Heart left ventricle (tissue), 16 donors: ENCODE measurements around the gene MICAL3. TPM values are rescaled to one million over a fixed set of nuclear protein-coding genes. Genes with fewer than 3 reads are reported as not detected.

ENCODE experiments used
- ATAC-seq, 4 donors: fragments of 200-7000 bp; cut with Tn5 transposase; one replicate each; pipeline ENCODE4 v1.9.1; 2020 to 2022; ENCODE audit warnings: moderate library complexity in 4 of 4, mild to moderate bottlenecking in 3 of 4, moderate number of reproducible peaks in 1 of 4
- DNase-seq, 5 donors: peaks; one replicate each; pipeline ENCODE4 v3.0.0-alpha.2; 2020
- H3K27ac ChIP-seq, 12 donors: fragments of 200-600 bp; sonication (generic) in 4 of 12; one replicate each; pipeline versions ENCODE4 v1.5.0 to v1.8.0; 2016 to 2022; ENCODE audit warnings: mild to moderate bottlenecking in 2 of 12
- H3K27me3 ChIP-seq, 9 donors: fragments of 200-600 bp; sonication (generic) in 2 of 9; one replicate each; pipeline versions ENCODE4 v1.5.1 to v1.8.0; 2016 to 2022; ENCODE audit warnings: mild to moderate bottlenecking in 3 of 9
- H3K36me3 ChIP-seq, 9 donors: fragments of 200-600 bp; sonication (generic) in 2 of 9; one replicate each; pipeline versions ENCODE4 v1.5.0 to v1.8.0; 2018 to 2022; ENCODE audit warnings: mild to moderate bottlenecking in 2 of 9
- H3K4me1 ChIP-seq, 12 donors: fragments of 200-600 bp; sonication (generic) in 4 of 12; one replicate each; pipeline versions ENCODE4 v1.5.0 to v1.8.0; 2016 to 2022; ENCODE audit warnings: mild to moderate bottlenecking in 3 of 12
- H3K4me3 ChIP-seq, 12 donors: fragments of 200-600 bp; sonication (generic) in 4 of 12; one replicate each; pipeline versions ENCODE4 v1.5.0 to v1.8.0; 2017 to 2022; ENCODE audit warnings: mild to moderate bottlenecking in 9 of 12, moderate library complexity in 4 of 12
- H3K9me3 ChIP-seq, 12 donors: fragments of 200-600 bp; sonication (generic) in 4 of 12; one replicate each; pipeline versions ENCODE4 v1.5.0 to v1.8.0; 2016 to 2022; ENCODE audit warnings: mild to moderate bottlenecking in 1 of 12
- CTCF ChIP-seq, 12 donors: fragments of 200-600 bp; sonication (generic) in 4 of 12; IDR thresholded peaks; one replicate each; pipeline versions ENCODE4 v1.5.0 to v1.8.0; 2018 to 2022; ENCODE audit warnings: antibody characterized with exemption in 12 of 12, mild to moderate bottlenecking in 5 of 12
- POLR2A ChIP-seq, 2 donors: fragments of 450-650 bp; IDR thresholded peaks; one replicate each; pipeline ENCODE4 v1.6.1; 2017; ENCODE audit warnings: antibody characterized with exemption in 2 of 2, mild to moderate bottlenecking in 2 of 2, moderate library complexity in 2 of 2
- WGBS, 4 donors: extraction: QIAGEN DNeasy Blood & Tissue Kit in 2 of 4; methylation state at CpG; one replicate each; pipeline versions ENCODE4 v1.1.5 to v1.1.7; 2013 to 2018; 5-methylcytosine and 5-hydroxymethylcytosine counted together
- intact Hi-C, 10 donors: fragments of 100-400 bp; cut with DNase I; formaldehyde crosslinking; loops; one replicate each; pipeline versions ENCODE4 v1.11.1 to v1.14.2; 2022
- polyA plus RNA-seq, 2 donors: library from polyadenylated mRNA; stranded (reverse); fragments of 200-250 nt; gene quantifications; one replicate each; pipeline ENCODE4 v1.2.3, GENCODE V29; 2013
- total RNA-seq, 9 donors: library from RNA; depleted of rRNA in 2 of 9; stranded (reverse); fragments of >200 nt in 2 of 9; fragmentation: NEBNext Ultra II Directional in 3 of 9; extraction: Animal tissue kit (Norgen Biotek cat#: 25700) in 3 of 9; gene quantifications; one replicate each; pipeline versions ENCODE4 v1.1.0 to v1.2.4, GENCODE V29; 2016 to 2023
- donor health status: ischemic (EF 13 %, LVEDD 7.1; RV severe dilation, severe dysfunction).
- donor health status: healthy with polysubstance abuse.
- donor health status: DM: no; HTN: yes; CAD: no.
- donor health status: DM: no; HTN: no; CAD: no.
- donor health status: ischemic (EF 25% LVEDD 6.9; RV normal size, moderate dysfunction).
- donor health status: ischemic (EF 25% LVEDD 5.7; RV mildly dilated, moderate dysfunction).
- donor health status: healthy.
- donor health status: DM: yes; HTN: yes; CAD: no.
- donor health status: ischemic (EF 35%, LVEDD 5.7; RV mildly dilated, moderate dysfunction).
- donor health status: nonischemic (EF 11% LVEDD 7.7; RV severe dilation, severe dysfunction).
- donor health status: DM: yes; HTN: yes; CAD: no.
- donor health status: PGD.
- donor health status: ischemic (EF 29% LVEDD 5.4; RV normal size, mild dysfunction).
- donor health status: nonischemic (EF 23%, LVEDD 6.1; RV moderate dilation, normal function).

The MICAL3 gene
- total and polyA plus RNA-seq, 11 donors: 41.3 to 125 (median 83.3) TPM

- Histone ChIP-seq H3K27ac (no peak overlapping the region), H3K36me3 (peaks cover 0 to 90% (median 80%) of the 10 kb centered on the region in 9 donors), H3K9me3 (no peaks in the 10 kb centered on the region), H3K27me3 (no peaks in the 10 kb centered on the region), H3K4me3 (no peak overlapping the region), H3K4me1 (no peaks in the 10 kb centered on the region)
- ATAC-seq: no peak
- TF ChIP-seq CTCF (IDR thresholded peaks at IDR 0.05) (no peak), POLR2A (IDR thresholded peaks at IDR 0.05) (no peak)
- no peak for DNase-seq
- intact Hi-C loops: no loop called here
- 91 to 95% (median 93%) methylated on average over 11 to 14 of the region's 14 CpGs for WGBS, 4 donors
Measured at GRCh38 chr22:17816649-17817048, 207.7 kb downstream of the MICAL3 start.

GRCh38 chr22:17815703-17816254 lies 208.6 kb downstream of the MICAL3 start:
- no peak for DNase-seq
- no peaks in the 10 kb centered on the region for H3K9me3 ChIP-seq

GRCh38 chr22:17814830-17815229 lies 209.5 kb downstream of the MICAL3 start:
- intact Hi-C loops: no loop called here
- no peak overlapping the region for H3K4me3 ChIP-seq
- H3K27ac ChIP-seq: no peak overlapping the region
- TF ChIP-seq POLR2A (IDR thresholded peaks at IDR 0.05): no peak
- no peak for TF ChIP-seq CTCF (IDR thresholded peaks at IDR 0.05)
- peaks cover 0 to 11% (median 0%) of the 10 kb centered on the region in 12 donors for H3K4me1 ChIP-seq
- no peak for ATAC-seq
- H3K27me3 ChIP-seq: no peaks in the 10 kb centered on the region
- WGBS, 4 donors: 92 to 97% (median 96%) methylated on average over 20 of the region's 20 CpGs
- peaks cover 0 to 94% (median 80%) of the 10 kb centered on the region in 9 donors for H3K36me3 ChIP-seq
- H3K9me3 ChIP-seq: no peaks in the 10 kb centered on the region
- no peak for DNase-seq

More at GRCh38 chr22:17815703-17816254, 208.6 kb downstream of the MICAL3 start:
- peaks cover 0 to 90% (median 80%) of the 10 kb centered on the region in 9 donors for H3K36me3 ChIP-seq
- TF ChIP-seq POLR2A (IDR thresholded peaks at IDR 0.05) (no peak), CTCF (IDR thresholded peaks at IDR 0.05) (no peak)
- H3K4me1 ChIP-seq: peaks cover 0 to 6% (median 0%) of the 10 kb centered on the region in 12 donors
- H3K27ac ChIP-seq: no peak overlapping the region
- intact Hi-C loops: no loop called here
- WGBS, 4 donors: 89 to 93% (median 91%) methylated on average over 11 to 15 of the region's 15 CpGs
- H3K27me3 ChIP-seq: no peaks in the 10 kb centered on the region
- no peak overlapping the region for H3K4me3 ChIP-seq
- no peak for ATAC-seq

- ATAC-seq: no peak
- Histone ChIP-seq H3K27ac (no peak overlapping the region), H3K4me1 (peaks cover 0 to 16% (median 0%) of the 10 kb centered on the region in 12 donors), H3K4me3 (no peak overlapping the region), H3K9me3 (no peaks in the 10 kb centered on the region), H3K27me3 (no peaks in the 10 kb centered on the region), H3K36me3 (peaks cover 0 to 94% (median 76%) of the 10 kb centered on the region in 9 donors)
- intact Hi-C loops: no loop called here
- no peak for TF ChIP-seq CTCF (IDR thresholded peaks at IDR 0.05)
- 88 to 92% (median 90%) methylated on average over 6 of the region's 6 CpGs for WGBS, 4 donors
- DNase-seq: no peak
Measured at GRCh38 chr22:17814084-17814483, 210.3 kb downstream of the MICAL3 start.
